ENCODE results near the gene ARIH1. TPM values are rescaled to one million over a fixed set of nuclear protein-coding genes. Genes with fewer than 3 reads are reported as not detected.

The ARIH1 gene
- total RNA-seq, 4 donors from 2014 or later = 42.6 to 90.0 (median 58.5) TPM

- 86 to 92% methylated on average over 3 of the region's 3 CpGs for WGBS, 2 donors
- no peak overlapping the region for H3K4me3 ChIP-seq (replicated peaks in 1 of 3)
- no peaks in the 10 kb centered on the region for H3K36me3 ChIP-seq
- no peaks in the 10 kb centered on the region for H3K9me3 ChIP-seq
- H3K27me3 ChIP-seq = no peaks in the 10 kb centered on the region
- no peak for DNase-seq
- no peak overlapping the region for H3K27ac ChIP-seq
- intact Hi-C loops (cut with DNase I) = no loop called here
- peaks cover 13 to 15% of the 10 kb centered on the region in 2 donors for H3K4me1 ChIP-seq
- TF ChIP-seq CTCF (IDR thresholded peaks at IDR 0.05) = no peak
- TF ChIP-seq POLR2A (IDR thresholded peaks at IDR 0.05) = no peak
These were observed 61.8 kb downstream of the ARIH1 start for GRCh38 chr15:72535911-72536310.

GRCh38 chr15:72536506-72536905 lies 62.4 kb downstream of the ARIH1 start:
- intact Hi-C loops (cut with DNase I) = no loop called here
- no peaks in the 10 kb centered on the region for H3K27me3 ChIP-seq
- H3K36me3 ChIP-seq = no peaks in the 10 kb centered on the region
- no peak overlapping the region for H3K27ac ChIP-seq
- H3K4me3 ChIP-seq (replicated peaks in 1 of 3) = no peak overlapping the region
- TF ChIP-seq POLR2A (IDR thresholded peaks at IDR 0.05) (no peak), CTCF (IDR thresholded peaks at IDR 0.05) (no peak)
- WGBS, 2 donors = 88 to 94% methylated on average over 3 of the region's 3 CpGs
- no peak for DNase-seq
- peaks cover 13 to 15% of the 10 kb centered on the region in 2 donors for H3K4me1 ChIP-seq
- no peaks in the 10 kb centered on the region for H3K9me3 ChIP-seq

GRCh38 chr15:72538931-72539330 lies 64.8 kb downstream of the ARIH1 start:
- Histone ChIP-seq H3K27ac (no peak overlapping the region), H3K27me3 (no peaks in the 10 kb centered on the region), H3K4me1 (peaks cover 13 to 15% of the 10 kb centered on the region in 2 donors), H3K4me3 (replicated peaks in 1 of 3) (no peak overlapping the region), H3K9me3 (no peaks in the 10 kb centered on the region), H3K36me3 (no peaks in the 10 kb centered on the region)
- TF ChIP-seq CTCF (IDR thresholded peaks at IDR 0.05) (no peak), POLR2A (IDR thresholded peaks at IDR 0.05) (no peak)
- DNase-seq = no peak
- intact Hi-C loops (cut with DNase I) = no loop called here

GRCh38 chr15:72540606-72541237 lies 66.6 kb downstream of the ARIH1 start:
- no peak for DNase-seq
- Histone ChIP-seq H3K4me1 (peaks cover 13 to 15% of the 10 kb centered on the region in 2 donors), H3K27me3 (no peaks in the 10 kb centered on the region), H3K36me3 (no peaks in the 10 kb centered on the region), H3K4me3 (replicated peaks in 1 of 3) (no peak overlapping the region), H3K9me3 (no peaks in the 10 kb centered on the region), H3K27ac (no peak overlapping the region)
- TF ChIP-seq CTCF (IDR thresholded peaks at IDR 0.05) (no peak), POLR2A (IDR thresholded peaks at IDR 0.05) (no peak)
- WGBS, 2 donors = 97 to 98% methylated on average over 11 of the region's 11 CpGs
- intact Hi-C loops (cut with DNase I) = no loop called here

DNA sequence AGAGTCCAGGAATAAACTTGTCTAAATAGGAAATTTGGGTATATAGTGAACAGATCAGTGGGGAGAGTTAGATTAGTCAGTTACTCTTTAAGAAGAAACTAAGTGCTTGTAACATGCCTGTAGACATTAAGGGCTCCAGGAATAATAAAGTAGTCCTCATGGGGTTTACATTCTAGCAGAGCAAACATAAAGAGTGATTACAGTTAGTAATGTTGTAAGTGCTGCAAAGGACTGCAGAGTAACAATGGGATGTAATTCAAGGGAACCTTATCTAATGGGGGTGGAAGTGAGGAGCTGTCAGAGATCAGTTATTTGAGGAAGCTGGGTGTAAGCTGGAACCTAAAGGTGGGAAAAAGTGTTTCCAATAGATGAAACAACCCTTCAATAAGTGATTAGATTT lies 67.5 kb downstream of the ARIH1 start:
- Histone ChIP-seq H3K9me3 (no peaks in the 10 kb centered on the region), H3K4me3 (replicated peaks in 1 of 3) (no peak overlapping the region), H3K27ac (no peak overlapping the region), H3K36me3 (no peaks in the 10 kb centered on the region), H3K27me3 (no peaks in the 10 kb centered on the region), H3K4me1 (peaks cover 13 to 15% of the 10 kb centered on the region in 2 donors)
- no peak for DNase-seq
- intact Hi-C loops (cut with DNase I) = no loop called here
- TF ChIP-seq POLR2A (IDR thresholded peaks at IDR 0.05) = no peak
- no peak for TF ChIP-seq CTCF (IDR thresholded peaks at IDR 0.05)

All from thyroid gland (tissue), 4 donors.